ENCODE data around the gene CAMKK1.
"Not testable (repeated sequence)": the region's sequence is repeated elsewhere in the genome, so short reads cannot be mapped to it uniquely, and the experiment has no call there.

Gene CAMKK1

GRCh38 chr17:3875317-3875716 lies 17.5 kb downstream of the CAMKK1 start:
- DNase-seq = no peak

GRCh38 chr17:3873862-3874261 lies 19.0 kb downstream of the CAMKK1 start:
- no peak for DNase-seq

- DNase-seq = no peak
These were observed 22.0 kb downstream of the CAMKK1 start for GRCh38 chr17:3870871-3871306.

GRCh38 chr17:3867606-3868005 lies 25.2 kb downstream of the CAMKK1 start:
- DNase-seq = no peak

GRCh38 chr17:3867106-3867505 lies 25.7 kb downstream of the CAMKK1 start:
- no peak for DNase-seq

- DNase-seq = no peak
These were observed 26.6 kb downstream of the CAMKK1 start for GRCh38 chr17:3866276-3866675.

GRCh38 chr17:3865176-3865575 lies 27.7 kb downstream of the CAMKK1 start:
- DNase-seq = no peak

GRCh38 chr17:3864534-3864933 lies 28.3 kb downstream of the CAMKK1 start:
- DNase-seq = no peak

GRCh38 chr17:3861761-3862681 lies 30.8 kb downstream of the CAMKK1 start:
- no peak for DNase-seq

- no peak for DNase-seq
These were observed 31.7 kb downstream of the CAMKK1 start for GRCh38 chr17:3860939-3861700.

- DNase-seq = no peak
These were observed 32.9 kb downstream of the CAMKK1 start for GRCh38 chr17:3859940-3860339.

- no peak for DNase-seq
These were observed 35.4 kb downstream of the CAMKK1 start for GRCh38 chr17:3857261-3858105.

- not testable (repeated sequence) for DNase-seq
These were observed 38.6 kb downstream of the CAMKK1 start for GRCh38 chr17:3854204-3854603.

GRCh38 chr17:3852561-3852960 lies 40.3 kb downstream of the CAMKK1 start:
- no peak for DNase-seq

- no peak for DNase-seq
These were observed 41.3 kb downstream of the CAMKK1 start for GRCh38 chr17:3851461-3852100.

GRCh38 chr17:3848229-3848835 lies 44.5 kb downstream of the CAMKK1 start:
- no peak for DNase-seq

- no peak for DNase-seq
These were observed 45.6 kb downstream of the CAMKK1 start for GRCh38 chr17:3847165-3847670.

GRCh38 chr17:3846437-3847164 lies 46.3 kb downstream of the CAMKK1 start:
- DNase-seq = no peak

GRCh38 chr17:3845621-3846436 lies 47.0 kb downstream of the CAMKK1 start, which contains the start of gene NCBP3:
NCBP3 (minus strand) TSS chr17:3846246; CDS start chr17:3846223, 23 bp downstream.
- peak; percentile 87 for DNase-seq

- DNase-seq = no peak
These were observed 47.6 kb downstream of the CAMKK1 start for GRCh38 chr17:3845291-3845620.
